KG1 (cell line): ENCODE measurements around the gene NUP205.
"Not testable (repeated sequence)": the region's sequence is repeated elsewhere in the genome, so short reads cannot be mapped to it uniquely, and the experiment has no call there.

Experiments
- DNase-seq: peaks from one replicate; lab custom pipeline; 2025; lab: John Stamatoyannopoulos, UW

The NUP205 gene

DNA sequence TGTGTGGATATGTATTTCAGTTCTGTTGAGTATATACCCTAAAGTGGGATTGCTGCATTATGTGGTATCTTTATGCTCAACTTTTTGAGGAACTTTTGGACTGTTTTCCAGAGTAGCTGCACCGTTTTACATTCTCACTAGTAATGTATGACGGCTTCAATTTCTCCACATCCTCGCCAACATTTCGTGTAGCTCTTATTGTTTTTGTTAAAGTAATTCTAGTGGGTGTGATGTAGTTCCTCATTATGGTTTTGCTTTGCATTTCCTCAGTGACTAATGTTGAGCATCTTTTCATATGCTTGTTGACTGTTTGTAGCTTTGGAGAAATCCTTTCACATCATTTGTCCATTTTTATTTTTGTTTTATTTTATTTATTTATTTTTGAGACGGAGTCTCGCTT lies 109.1 kb downstream of the NUP205 start:
- DNase-seq: no peak

DNA sequence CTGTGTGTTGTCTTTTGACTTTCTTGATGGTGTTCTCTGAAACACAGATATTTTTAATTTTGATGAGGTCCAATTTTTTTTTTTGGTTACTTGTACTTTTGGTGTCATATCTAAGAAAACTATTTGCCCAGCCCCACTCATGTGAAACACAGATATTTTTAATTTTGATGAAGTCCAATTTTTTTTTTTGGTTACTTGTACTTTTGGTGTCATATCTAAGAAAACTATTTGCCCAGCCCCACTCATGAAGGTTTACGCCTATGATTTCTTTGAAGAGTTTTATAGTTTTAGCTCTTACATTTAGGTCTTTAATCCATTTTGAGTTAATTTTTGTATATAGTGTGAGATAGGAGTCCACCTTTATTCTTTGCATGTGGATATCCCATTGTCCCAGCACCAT lies 109.9 kb downstream of the NUP205 start:
- DNase-seq: not testable (repeated sequence)

DNA sequence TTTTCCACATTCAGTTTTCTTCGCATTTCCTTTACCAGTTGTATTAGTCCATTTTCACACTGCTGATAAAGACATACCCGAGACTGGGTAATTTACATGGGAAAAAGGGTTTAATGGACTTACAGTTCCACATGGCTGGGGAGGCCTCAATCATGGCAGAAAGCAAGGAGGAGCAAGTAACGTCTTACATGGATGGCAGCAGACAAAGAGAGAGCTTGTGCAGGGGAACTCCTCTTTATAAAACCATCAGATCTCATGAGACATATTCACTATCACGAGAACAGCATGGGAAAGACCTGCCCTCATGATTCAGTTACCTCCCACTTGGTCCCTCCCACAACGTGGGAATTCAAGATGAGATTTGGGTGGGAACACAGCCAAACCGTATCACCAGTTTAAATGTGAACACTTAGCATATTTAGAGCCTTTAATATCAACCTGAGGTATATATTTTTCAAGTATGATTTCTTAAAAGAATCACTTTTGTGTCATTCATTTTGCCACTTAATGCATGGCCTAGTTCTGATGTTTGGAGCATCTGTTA lies 111.2 kb downstream of the NUP205 start:
- not testable (repeated sequence) for DNase-seq

DNA sequence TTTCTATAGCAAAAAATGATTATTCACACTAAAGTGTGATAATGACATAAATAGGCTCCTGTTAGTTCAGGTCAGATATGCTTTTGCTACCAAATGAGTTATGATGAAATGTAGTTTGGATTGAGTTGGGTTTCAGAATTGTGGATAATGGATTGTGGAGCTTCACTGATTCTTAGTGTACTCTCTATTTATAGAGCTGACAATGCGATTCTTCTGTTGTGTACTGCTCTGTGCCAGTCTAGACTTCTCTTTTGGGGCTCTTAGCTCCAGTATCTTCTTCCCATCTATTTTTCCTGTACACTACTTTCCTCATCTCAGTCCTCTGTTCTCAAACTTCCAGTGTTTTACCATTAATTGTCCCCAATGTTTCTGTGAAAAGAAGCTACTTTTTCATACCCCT lies 112.1 kb downstream of the NUP205 start:
- DNase-seq: no peak

DNA sequence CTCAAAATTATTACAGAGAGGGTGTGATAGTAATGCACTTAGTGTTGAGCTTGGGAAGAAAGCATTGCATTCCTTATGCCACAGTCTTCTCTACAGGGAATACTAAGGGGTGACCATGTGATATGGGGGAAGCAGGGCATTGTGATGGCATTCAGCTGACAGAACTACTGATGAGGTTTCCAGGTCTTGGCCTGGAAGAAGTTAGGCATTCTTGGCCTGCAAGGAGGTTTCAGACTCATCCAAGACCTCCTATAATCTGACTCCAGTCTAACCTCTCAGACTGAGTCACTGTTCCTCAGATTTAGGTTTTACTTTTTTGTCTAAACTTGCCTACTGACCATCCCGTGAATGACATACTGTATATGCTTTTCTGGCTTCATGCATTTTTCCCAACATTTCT lies 112.5 kb downstream of the NUP205 start:
- DNase-seq: no peak

DNA sequence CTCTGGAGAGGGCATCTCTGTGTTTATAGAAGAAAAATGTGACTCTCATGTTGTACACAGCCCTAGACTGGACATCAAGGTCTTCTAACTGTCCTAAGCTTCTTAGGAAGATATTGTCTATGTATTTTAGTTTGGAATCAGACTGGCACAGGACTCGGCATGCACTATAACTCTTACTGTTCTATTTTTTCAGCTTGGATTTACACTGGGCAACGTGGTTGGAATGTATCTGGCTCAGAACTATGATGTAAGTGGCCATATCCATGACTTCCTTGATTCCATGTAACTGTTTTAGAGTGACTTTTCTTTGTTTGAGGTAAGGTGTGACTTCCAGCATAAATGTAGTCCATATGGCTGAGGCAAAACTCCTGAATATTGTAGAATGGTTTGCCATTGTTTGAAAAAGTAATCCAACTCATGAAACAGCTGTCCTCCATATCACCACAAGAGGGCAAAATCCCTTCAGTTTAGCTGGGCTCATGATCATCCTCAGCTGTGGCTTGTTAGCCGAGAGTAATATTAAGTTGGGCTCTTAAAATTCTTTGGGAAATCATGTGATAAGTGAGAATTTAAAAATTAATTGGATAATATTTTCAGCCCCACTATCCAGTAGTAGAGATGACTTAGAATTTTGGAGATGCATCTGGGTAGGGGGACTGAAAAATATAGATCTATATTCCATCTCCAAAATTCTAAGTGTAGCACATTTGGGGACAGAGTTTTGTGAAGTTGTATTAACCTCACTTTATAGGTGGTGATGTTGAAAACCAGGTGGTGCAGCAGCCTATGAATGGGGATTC lies 115.0 kb downstream of the NUP205 start:
- no peak for DNase-seq

DNA sequence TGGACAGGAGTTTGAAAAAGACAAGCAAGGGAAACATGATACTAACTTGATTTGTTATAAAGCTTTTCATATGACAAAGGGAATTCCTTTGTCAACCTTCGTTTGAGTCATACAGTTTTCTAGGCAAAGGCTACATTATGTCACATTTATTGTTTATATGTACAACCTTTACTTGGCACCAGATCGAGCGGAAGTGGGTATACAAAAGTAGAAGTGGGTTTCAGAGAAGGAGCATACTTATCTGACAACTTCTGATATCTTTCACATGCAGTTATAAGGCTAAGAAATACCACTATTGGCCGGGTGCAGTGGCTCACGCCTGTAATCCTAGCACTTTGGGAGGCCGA lies 115.6 kb downstream of the NUP205 start:
- no peak for DNase-seq

DNA sequence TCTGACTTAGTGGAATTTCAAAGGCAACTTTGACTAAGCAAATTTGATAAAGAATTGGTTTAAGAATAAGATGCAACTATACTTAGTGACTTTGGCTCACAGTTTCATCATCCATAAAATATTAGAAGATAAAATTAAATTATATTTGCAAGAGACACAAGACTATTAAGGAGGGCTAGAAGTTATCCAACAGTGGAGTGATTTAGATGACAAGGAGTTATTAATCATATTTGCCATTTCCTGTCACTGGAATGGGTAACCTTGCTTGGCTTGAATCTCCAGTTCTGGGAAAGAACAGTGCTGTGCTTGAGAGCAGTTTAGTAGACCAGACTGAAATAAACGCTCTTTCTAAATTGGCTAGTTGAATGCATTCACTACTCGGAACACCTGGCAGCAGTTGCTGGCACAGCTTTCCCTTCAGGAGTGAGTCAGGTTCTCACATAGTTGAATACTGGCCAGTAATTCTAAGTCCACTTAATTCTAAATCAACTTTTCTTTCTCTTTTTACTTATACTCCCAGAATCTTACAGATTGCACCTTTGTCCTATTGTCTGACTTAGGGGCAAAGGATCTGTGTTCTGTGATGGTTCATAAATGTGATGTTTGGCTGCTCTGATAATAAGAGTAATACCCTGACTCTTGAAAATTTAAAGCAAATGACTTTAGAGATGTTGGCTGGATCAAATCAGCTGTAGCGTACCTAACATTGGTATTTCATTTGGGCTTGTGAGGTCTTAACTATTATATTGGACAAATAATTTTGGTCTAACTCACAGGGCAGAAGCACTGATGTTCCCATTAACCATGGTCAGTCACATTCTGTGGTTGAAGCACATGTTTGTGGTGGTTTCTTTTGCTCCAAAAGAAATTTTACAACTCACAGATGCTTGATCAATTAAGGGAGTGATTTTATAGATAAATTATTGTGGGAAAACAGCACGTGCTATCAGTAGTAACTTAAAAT lies 121.2 kb downstream of the NUP205 start:
- DNase-seq: no peak

DNA sequence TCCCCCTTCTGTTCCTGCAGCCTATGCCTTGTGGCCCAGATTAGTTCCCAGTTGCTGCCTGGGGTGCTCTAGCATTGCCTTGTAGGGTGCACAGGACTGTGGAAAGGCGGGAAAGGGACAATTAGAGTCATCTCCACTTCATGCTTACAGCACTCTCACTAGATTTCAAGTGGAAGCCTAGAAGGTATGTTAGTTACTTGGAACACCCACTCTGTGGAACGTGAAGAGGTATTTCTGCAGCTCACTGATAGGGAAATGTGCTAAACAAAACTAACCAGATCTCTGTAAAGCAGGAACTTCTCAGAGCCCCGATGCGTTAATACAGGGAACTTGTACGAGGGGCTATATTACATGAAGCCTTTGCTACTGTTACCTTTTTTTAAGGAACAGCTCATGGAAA lies 124.0 kb downstream of the NUP205 start:
- DNase-seq: no peak

DNA sequence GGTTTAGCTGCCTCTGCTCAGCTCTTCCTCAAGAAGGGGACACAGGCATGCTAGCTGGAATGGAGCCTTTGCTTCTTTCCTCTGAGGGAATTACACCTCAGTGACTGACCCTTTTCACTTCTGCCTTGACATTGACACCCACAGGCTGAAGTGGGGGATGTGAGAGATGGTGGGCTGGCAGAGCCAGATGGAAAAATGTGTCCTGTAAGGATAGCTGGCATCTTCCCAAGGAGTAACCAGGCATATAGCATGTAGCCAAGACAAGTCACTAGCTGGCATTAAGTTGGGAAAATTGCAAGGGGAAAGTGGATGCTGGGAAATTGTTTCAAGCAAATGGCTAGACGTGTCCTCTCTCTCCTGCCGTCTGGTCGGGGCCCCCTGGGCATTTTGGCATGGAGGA lies 124.5 kb downstream of the NUP205 start:
- DNase-seq: no peak

DNA sequence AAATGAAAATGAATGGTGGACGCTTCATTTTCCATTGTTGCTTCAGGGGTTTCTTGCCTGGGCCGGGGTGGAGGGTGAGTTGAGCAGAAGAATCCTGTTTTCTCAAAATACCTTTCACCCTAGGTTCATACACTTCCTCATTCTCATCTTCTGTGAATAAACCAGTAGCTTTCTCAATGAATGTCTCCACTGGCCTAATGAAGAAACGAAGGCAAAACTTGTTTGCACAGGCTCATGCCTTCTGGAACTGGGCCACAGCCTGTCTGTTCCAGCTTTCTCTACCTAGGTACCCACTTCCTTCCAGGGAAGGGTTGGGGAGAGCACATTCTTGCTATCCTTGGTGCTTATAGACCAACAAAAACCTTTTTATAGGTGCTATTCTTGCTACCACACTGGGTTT lies 125.9 kb downstream of the NUP205 start:
- DNase-seq: no peak

DNA sequence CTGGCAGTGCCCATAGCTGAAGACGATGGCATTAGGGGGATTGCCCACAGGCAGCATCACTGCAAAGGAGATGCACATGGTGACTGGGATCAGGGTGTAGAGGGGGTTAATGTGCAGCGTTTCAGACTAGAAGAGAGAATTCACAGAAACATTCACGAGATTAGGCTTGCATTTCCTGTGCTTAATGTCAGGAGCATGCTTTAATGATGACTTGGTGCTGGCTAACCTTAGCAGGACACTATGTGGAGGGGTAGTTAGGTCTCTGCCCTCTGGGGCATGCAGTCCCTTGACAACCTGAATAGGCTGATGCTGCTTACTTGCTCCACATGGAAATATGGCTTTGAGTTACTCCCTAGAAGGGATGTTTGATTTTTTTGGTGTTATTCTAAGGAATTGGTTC lies 126.4 kb downstream of the NUP205 start:
- DNase-seq: no peak

DNA sequence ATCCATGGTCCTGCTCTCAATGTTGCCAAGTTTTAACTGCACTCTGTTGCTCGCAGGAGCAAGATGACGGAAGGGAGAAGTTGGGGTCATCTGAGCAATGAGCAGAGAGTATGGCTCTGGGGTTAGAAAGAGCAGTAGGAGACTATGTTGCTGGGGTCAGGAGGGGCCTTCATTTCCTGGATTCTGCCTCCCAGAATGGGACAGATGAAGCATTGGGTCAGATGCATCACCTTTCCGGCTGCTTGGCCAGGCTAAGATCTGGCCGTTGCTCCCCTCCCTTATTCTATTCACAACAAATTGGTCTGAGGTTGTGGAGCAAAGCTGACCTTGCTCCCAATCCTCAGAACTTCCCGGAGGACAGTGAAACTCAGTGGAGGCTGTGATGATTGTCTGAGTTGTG lies 127.0 kb downstream of the NUP205 start:
- DNase-seq: no peak

DNA sequence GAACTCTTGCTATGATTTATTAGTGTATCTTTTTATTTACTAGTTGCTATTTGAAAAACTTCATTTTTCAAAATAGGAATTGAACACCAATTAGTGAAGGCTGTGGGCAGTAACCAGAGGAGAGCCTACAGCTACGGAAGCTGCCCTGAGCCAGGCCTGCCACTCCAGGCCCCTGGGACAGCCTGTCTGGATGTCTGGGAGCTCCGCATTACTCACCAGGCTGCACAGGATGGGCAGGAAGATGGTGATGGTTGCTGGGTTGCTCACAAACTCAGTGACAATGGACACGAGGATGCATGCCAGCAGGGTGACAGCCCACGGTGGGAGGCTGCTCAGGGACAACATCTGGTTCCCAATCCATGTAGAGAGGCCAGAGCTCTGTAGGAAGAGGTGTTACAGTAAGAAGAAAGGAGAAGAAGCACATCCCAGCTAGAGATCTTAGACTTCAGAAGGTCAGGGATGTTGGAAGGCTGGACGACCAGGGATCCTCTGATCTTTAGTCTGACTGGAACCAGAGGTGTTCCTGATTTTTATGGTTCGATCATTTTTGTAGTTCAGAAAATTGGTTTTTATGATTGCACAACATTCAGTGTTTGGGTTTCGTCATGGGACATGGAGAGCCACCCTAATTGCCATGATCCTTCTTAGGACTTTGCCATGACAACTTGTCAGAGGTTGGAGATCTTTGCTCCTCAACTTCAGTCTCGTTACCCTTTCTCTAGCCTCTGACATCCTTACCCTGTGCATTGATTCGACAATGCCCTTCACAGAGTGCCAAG lies 127.8 kb downstream of the NUP205 start:
- DNase-seq: no peak

DNA sequence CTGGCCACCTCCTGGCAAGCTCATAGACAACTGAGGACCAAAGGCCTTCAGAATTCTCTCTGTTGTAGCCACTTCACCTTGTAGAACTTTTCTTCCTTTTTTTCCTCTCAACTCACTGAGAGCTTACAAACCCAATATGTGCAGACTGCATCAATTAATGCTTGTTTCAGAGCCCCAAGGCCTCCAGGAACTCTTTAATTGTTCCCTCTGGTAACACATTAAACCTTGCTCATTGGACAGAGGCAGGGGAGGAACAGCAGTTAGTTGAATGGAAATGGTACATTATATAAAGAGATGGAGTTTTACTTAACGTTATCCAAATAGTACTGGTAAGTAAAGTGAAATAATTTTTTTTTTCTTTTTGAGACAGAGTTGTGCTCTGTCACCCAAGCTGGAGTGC lies 129.7 kb downstream of the NUP205 start:
- DNase-seq: no peak

DNA sequence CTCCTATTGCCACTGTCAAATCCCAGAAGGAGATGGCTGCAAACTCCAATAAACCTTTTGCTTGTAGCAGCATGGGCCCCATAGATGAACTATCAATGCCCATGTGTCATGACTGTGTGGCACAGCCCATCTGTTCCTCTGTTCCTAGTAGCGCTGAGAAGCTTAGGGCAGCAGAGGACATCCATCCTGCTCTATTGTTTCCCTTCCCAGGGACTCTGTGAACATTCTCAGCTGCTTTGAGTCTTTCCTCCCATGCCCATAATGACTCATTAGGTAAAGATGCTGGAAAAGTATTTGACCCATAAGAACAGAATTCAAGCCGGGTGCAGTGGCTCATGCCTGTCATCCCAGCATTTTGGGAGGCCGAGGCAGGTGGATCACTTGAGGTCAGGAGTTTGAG lies 132.8 kb downstream of the NUP205 start:
- no peak for DNase-seq

DNA sequence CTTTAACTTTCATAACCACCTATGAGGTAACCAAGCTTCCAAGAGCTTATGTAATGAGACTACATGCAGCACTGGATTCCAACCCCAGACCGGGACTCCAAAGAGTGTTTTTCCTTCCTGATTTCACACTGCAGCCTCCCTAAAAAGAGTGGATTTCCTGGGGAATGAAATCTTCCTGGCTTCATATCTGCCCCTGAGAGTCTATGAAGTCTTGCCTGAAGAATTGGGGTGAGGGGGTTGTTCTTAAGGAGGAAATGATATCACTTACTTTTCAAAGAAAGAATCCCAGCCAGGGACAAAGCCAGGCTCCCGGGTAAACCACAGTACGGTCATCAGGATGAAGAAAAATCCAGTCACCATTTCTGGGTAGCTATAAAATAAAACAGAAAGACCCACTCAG lies 134.3 kb downstream of the NUP205 start:
- no peak for DNase-seq

DNA sequence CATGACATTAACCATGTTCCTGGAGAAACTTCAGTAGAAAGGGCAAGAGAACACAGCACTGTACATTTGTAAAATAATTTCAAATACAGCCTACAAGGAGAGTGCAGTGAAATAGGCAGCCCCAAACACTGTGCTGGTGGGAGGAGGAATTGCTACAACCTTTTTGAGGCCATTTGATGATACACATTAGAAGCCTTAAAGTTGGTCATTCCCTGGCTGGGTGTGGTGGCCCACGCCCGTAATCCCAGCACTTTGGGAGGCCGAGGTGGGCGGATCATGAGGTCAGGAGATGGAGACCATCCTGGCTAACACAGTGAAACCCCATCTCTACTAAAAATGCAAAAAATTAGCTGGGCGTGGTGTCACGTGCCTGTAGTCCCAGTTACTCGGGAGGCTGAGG lies 134.9 kb downstream of the NUP205 start:
- DNase-seq: not testable (repeated sequence)

DNA sequence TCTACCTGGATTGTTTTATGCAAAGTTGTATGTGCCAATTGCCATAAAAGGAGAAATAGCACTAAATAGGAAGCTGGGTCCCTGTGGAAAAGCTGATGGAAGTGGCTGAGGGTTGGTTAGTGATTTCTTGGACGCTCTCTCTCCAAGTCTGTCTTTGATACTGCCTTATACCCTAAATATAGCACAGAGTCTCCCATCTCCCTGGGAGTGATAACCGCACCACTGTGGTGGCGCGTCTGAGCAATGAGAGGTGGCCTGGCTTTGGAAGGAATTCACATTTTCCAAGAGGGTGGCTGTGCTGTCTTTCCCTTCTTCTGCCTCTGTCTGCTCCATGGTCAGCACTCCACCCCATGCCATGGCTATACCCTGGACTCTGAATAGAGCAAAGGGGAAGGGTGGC lies 135.8 kb downstream of the NUP205 start:
- no peak for DNase-seq

DNA sequence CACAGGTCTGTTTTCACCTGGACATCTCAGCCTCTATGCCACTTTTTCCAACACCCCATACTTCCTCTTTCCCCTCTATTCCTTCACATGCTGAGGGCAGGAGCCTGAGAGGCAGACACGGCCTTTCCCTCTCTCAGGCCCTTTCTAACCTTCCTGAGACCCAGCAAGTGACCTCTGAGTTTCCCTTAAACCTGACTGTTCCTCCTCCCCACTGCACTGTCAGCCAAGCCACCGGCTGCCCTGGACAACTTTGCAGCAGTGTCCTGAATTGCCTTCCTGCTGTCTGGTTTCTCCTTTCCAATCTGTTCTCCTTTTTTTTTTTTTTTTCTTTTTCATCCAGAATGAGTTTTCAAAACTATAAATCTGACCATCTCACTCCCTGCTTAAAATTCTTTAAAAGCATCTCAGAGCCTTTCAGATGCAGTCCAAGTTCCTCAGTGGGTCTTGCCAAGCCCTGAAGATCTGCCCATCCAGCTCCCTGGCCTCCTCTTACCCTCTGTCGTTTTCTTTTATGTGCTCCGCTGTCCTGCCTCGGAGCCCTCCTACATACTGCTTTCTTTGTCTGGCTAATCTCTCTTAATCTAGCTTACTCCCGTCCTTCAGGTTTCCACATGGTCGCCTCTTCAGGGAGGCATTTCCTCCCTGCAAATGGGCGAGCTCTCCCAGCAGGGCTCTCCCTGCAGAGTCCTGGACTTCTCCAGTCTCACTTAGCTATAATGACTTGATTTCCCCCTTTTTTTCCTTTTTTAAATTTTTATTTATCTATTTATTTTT lies 139.7 kb downstream of the NUP205 start:
- no peak for DNase-seq
